A673 (cell line): Measurements from ENCODE around the gene LTBP2. TPM values are rescaled to one million over a fixed set of nuclear protein-coding genes. Genes with fewer than 3 reads are reported as not detected.

Experiments
- BruUV-seq: library from RNA; stranded (reverse); fragments of 400-500 nt; replicated peaks from 2 replicates; lab custom pipeline; 2021; lab: Mats Ljungman, UMichigan
- CTCF ChIA-PET: fragments of 300-600 bp; sonication (Branson Sonifier 250); formaldehyde crosslinking; loops from one replicate; lab custom pipeline; 2022; ENCODE audit warnings: antibody characterized with exemption; lab: Charles Lee
- POLR2A ChIA-PET: fragments of 300-600 bp; sonication (Branson Sonifier 250); formaldehyde crosslinking; loops from one replicate; lab custom pipeline; 2022; ENCODE audit warnings: antibody characterized with exemption; ENCODE audit not compliant: low non-redundant PET; lab: Charles Lee
- DNase-seq: peaks from one replicate; pipeline ENCODE4 v3.0.0-alpha.2; 2015; ENCODE audit warnings: low spot score
- H3K27ac ChIP-seq: fragments of 200-600 bp; sonication (generic); 2 replicates; pipeline ENCODE4 v1.5.1; 2016; ENCODE audit warnings: mixed run types, low read depth, mild to moderate bottlenecking, mixed read lengths, antibody characterized with exemption, low read length; ENCODE audit not compliant: poor library complexity, severe bottlenecking
- H3K27me3 ChIP-seq: fragments of 200-600 bp; sonication (generic); replicated peaks from 2 replicates; pipeline ENCODE4 v1.6.1; 2017; ENCODE audit warnings: mixed run types, low read depth, mild to moderate bottlenecking, mixed read lengths, antibody characterized with exemption, low read length; ENCODE audit not compliant: insufficient read depth, poor library complexity
- H3K36me3 ChIP-seq: fragments of 200-600 bp; sonication (generic); 2 replicates; pipeline ENCODE4 v1.6.1; 2016; ENCODE audit warnings: mixed run types, mild to moderate bottlenecking, mixed read lengths, antibody characterized with exemption, low read length; ENCODE audit not compliant: insufficient read depth, poor library complexity, severe bottlenecking
- H3K4me1 ChIP-seq: fragments of 200-600 bp; sonication (generic); 2 replicates; pipeline ENCODE4 v1.6.1; 2017; ENCODE audit warnings: mixed run types, mild to moderate bottlenecking, mixed read lengths, antibody characterized with exemption, low read length; ENCODE audit not compliant: insufficient read depth, poor library complexity, severe bottlenecking
- H3K4me3 ChIP-seq: fragments of 200-600 bp; sonication (generic); 2 replicates; pipeline ENCODE4 v1.5.1; 2016; ENCODE audit warnings: low read depth, mixed run types, mild to moderate bottlenecking, mixed read lengths, low read length; ENCODE audit not compliant: poor library complexity, severe bottlenecking
- H3K9me3 ChIP-seq: fragments of 200-600 bp; sonication (generic); 2 replicates; pipeline ENCODE4 v1.6.1; 2016; ENCODE audit warnings: mixed run types, low read depth, mild to moderate bottlenecking, mixed read lengths, antibody characterized with exemption, low read length; ENCODE audit not compliant: poor library complexity, severe bottlenecking
- EZH2 ChIP-seq: fragments of 200-600 bp; sonication (generic); IDR thresholded peaks from 2 replicates; pipeline ENCODE4 v1.6.1; 2017; ENCODE audit warnings: borderline replicate concordance, low read depth, mild to moderate bottlenecking, mixed read lengths, antibody characterized with exemption, low read length; ENCODE audit not compliant: poor library complexity, severe bottlenecking
- intact Hi-C: fragments of 100-400 bp; cut with micrococcal nuclease; formaldehyde crosslinking; loops from one replicate; pipeline ENCODE4 v1.10.0; 2022; ENCODE audit not compliant: unreplicated experiment
- total RNA-seq: library from RNA; stranded (reverse); gene quantifications from 2 replicates; pipeline ENCODE4 v1.2.3, GENCODE V29; 2021
- TF ChIP-seq, protein P1 (sequence below): fragments of 300-800, 200-600 bp; sonication (generic); conservative IDR thresholded peaks from 2 replicates; pipeline ENCODE4 v1.5.1; 2017; ENCODE audit warnings: low read depth, mild to moderate bottlenecking, antibody characterized with exemption, low read length, moderate library complexity, mixed read lengths

Gene LTBP2
- total RNA-seq, 1 experiment from 2014 or later: 0.26 TPM

DNA sequence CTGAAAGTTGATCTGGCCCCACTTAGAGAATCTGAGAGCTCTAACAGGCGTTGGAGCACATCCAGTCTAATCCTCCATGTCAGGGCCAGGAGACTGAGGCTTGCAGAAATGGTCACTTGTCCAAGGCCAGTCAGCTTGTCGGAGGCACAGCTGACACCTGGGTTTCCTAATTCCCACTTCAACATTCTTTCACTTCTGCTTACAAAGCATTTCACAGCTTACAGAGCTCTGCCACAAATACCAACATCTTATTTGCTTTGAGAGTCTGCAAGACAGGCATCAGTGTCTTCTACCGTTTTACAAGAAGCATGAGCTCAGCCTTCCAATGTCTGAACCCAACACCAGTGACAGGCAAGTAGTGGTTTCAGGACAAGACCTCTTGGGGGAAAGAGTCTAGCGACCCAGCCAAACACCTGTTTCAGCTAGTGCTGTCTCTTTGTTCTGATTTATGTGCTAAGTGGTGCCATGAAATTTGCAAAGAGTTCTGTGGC is 86.6 kb downstream of the LTBP2 start:
- Histone ChIP-seq H3K4me1 (no peaks in the 10 kb centered on the region), H3K4me3 (no peak overlapping the region), H3K9me3 (no peaks in the 10 kb centered on the region), H3K27ac (no peak overlapping the region), H3K36me3 (no peaks in the 10 kb centered on the region), H3K27me3 (no peaks in the 10 kb centered on the region)
- BruUV-seq: no TSS peak
- no peak for DNase-seq
- intact Hi-C loops: no loop called here
- ChIA-PET CTCF (no interaction called here), POLR2A (no interaction called here)
- TF ChIP-seq, protein P1, sequence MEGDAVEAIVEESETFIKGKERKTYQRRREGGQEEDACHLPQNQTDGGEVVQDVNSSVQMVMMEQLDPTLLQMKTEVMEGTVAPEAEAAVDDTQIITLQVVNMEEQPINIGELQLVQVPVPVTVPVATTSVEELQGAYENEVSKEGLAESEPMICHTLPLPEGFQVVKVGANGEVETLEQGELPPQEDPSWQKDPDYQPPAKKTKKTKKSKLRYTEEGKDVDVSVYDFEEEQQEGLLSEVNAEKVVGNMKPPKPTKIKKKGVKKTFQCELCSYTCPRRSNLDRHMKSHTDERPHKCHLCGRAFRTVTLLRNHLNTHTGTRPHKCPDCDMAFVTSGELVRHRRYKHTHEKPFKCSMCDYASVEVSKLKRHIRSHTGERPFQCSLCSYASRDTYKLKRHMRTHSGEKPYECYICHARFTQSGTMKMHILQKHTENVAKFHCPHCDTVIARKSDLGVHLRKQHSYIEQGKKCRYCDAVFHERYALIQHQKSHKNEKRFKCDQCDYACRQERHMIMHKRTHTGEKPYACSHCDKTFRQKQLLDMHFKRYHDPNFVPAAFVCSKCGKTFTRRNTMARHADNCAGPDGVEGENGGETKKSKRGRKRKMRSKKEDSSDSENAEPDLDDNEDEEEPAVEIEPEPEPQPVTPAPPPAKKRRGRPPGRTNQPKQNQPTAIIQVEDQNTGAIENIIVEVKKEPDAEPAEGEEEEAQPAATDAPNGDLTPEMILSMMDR: no peak
- no peak for TF ChIP-seq EZH2

DNA sequence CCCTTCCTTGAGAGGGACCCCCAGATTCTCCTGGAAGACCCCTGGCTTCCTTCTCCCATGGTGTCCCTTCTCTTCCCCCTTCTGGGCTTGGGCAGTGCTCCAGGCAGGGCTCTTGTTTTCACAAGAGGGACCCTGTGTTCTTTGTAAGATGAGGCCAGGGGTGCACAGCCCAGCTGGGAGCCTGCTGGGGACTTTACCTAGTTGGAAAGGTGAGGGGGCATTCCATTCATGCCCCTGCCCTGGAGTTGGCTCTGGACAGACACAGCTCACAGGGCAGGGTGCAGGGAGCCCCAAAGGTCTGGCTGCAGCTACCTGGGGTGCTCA is 87.3 kb downstream of the LTBP2 start:
- no peak for TF ChIP-seq EZH2
- TF ChIP-seq, protein P1: no peak
- Histone ChIP-seq H3K36me3 (no peaks in the 10 kb centered on the region), H3K27me3 (no peaks in the 10 kb centered on the region), H3K27ac (no peak overlapping the region), H3K9me3 (no peaks in the 10 kb centered on the region), H3K4me3 (no peak overlapping the region), H3K4me1 (no peaks in the 10 kb centered on the region)
- intact Hi-C loops: no loop called here
- no peak for DNase-seq
- BruUV-seq: no TSS peak
- ChIA-PET POLR2A (no interaction called here), CTCF (no interaction called here)

DNA sequence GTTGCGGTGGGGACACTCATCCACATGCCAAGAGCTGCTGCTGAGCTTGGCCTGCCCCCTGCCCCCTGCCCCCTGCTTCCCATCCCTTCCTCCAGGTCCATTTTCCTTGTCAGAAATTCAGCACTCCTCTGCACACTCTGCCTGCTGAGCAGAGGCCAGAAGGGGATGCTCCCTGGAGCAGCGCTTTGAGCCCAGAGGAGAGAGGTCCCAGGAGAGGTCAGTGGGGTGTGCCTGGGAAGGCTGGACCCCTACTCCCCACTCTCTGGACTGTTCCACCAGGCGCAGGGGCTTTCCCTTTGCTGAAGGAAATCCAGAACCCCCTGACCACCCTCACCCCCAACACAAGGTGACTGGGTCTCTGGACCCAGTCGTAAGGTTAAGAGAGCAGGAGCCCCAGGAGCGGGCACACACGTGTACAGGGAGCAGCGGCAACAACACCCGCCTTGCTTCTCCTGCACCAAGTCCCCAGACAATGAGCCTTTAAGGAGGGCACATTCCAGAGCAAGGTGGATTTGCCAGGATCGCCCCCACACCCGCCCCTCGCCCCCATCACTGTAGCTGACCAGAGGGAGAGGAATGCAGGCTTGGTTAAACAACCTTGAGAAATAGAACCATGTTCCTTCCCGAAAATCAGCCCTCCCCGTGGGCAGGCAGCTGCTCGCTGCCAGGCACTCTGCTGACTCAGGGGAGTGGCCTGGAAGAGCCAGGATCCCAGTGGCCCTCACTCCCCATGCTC is 87.8 kb downstream of the LTBP2 start:
- Histone ChIP-seq H3K4me1 (no peaks in the 10 kb centered on the region), H3K27ac (no peak overlapping the region), H3K9me3 (no peaks in the 10 kb centered on the region), H3K4me3 (no peak overlapping the region), H3K36me3 (no peaks in the 10 kb centered on the region), H3K27me3 (no peaks in the 10 kb centered on the region)
- BruUV-seq: no TSS peak
- DNase-seq: no peak
- ChIA-PET POLR2A (no interaction called here), CTCF (no interaction called here)
- TF ChIP-seq, protein P1: no peak
- TF ChIP-seq EZH2: no peak
- intact Hi-C loops: no loop called here
